GM23338 (cell line): Measurements from ENCODE around the gene SIGLEC15. TPM values are rescaled to one million over a fixed set of nuclear protein-coding genes. Genes with fewer than 3 reads are reported as not detected.
A peak's percentile ranks its signal among the peaks of the same experiment; 100 is the strongest.

ENCODE experiments used
- ATAC-seq: fragments of 200-7000 bp; cut with Tn5 transposase; 3 replicates; pipeline ENCODE4 v1.9.1; 2020
- DNase-seq: peaks from one replicate; pipeline ENCODE4 v3.0.0-alpha.2; 2015; ENCODE audit warnings: low spot score
- H2AFZ ChIP-seq: fragments of 200-600 bp; sonication (generic); 2 replicates; pipeline ENCODE4 v1.8.0; 2016; ENCODE audit warnings: antibody characterized with exemption, mild to moderate bottlenecking, moderate library complexity
- H3F3A ChIP-seq: fragments of 200-600 bp; sonication (generic); replicated peaks from 2 replicates; pipeline ENCODE4 v1.8.0; 2017; ENCODE audit warnings: antibody characterized with exemption, mixed run types, low read depth
- H3K27ac ChIP-seq: fragments of 200-600 bp; sonication (generic); 2 replicates; pipeline ENCODE4 v1.6.1; 2016; ENCODE audit warnings: low read depth
- H3K27me3 ChIP-seq: fragments of 200-600 bp; sonication (generic); 2 replicates; pipeline ENCODE4 v1.8.0; 2016; ENCODE audit warnings: mild to moderate bottlenecking, mixed run types, moderate library complexity; ENCODE audit not compliant: insufficient read depth
- H3K36me3 ChIP-seq: fragments of 200-600 bp; sonication (generic); 2 replicates; pipeline ENCODE4 v1.8.0; 2016; ENCODE audit warnings: mild to moderate bottlenecking; ENCODE audit not compliant: insufficient read depth
- H3K4me1 ChIP-seq: fragments of 200-600 bp; sonication (generic); 2 replicates; pipeline ENCODE4 v1.8.0; 2016; ENCODE audit warnings: mild to moderate bottlenecking, moderate library complexity; ENCODE audit not compliant: insufficient read depth
- H3K4me2 ChIP-seq: fragments of 200-600 bp; sonication (generic); 2 replicates; pipeline ENCODE4 v1.7.1; 2017; ENCODE audit warnings: mixed run types
- H3K4me3 ChIP-seq: fragments of 200-600 bp; sonication (generic); 2 replicates; pipeline ENCODE4 v1.6.1; 2016; ENCODE audit warnings: mixed run types
- H3K79me2 ChIP-seq: fragments of 200-600 bp; sonication (generic); replicated peaks from 2 replicates; pipeline ENCODE4 v1.8.0; 2017; ENCODE audit warnings: mild to moderate bottlenecking; ENCODE audit not compliant: insufficient read depth
- H3K9me2 ChIP-seq: fragments of 200-600 bp; sonication (generic); 2 replicates; pipeline ENCODE4 v1.8.0; 2017; ENCODE audit not compliant: insufficient read depth
- H4K20me1 ChIP-seq: fragments of 200-600 bp; sonication (generic); replicated peaks from 2 replicates; pipeline ENCODE4 v1.8.0; 2017; ENCODE audit warnings: mild to moderate bottlenecking; ENCODE audit not compliant: insufficient read depth
- H3K27ac Mint-ChIP-seq: 2 replicates; pipeline ENCODE4 v1.8.0; 2020; ENCODE audit warnings: inconsistent platforms, mild to moderate bottlenecking, moderate library complexity, mixed read lengths
- H3K27me3 Mint-ChIP-seq: 3 replicates; pipeline ENCODE4 v1.8.0; 2022; ENCODE audit warnings: low read depth, mild to moderate bottlenecking, moderate library complexity, mixed read lengths, inconsistent platforms; ENCODE audit not compliant: insufficient read depth, poor library complexity
- H3K36me3 Mint-ChIP-seq: 3 replicates; pipeline ENCODE4 v1.8.0; 2021; ENCODE audit warnings: low read depth, mild to moderate bottlenecking, inconsistent platforms, moderate library complexity, mixed read lengths
- H3K4me1 Mint-ChIP-seq: 3 replicates; pipeline ENCODE4 v1.8.0; 2020; ENCODE audit warnings: mild to moderate bottlenecking, inconsistent platforms, mixed read lengths
- H3K4me3 Mint-ChIP-seq: 3 replicates; pipeline ENCODE4 v1.8.0; 2021; ENCODE audit warnings: moderate library complexity, mild to moderate bottlenecking, inconsistent platforms, mixed read lengths
- H3K9me3 Mint-ChIP-seq: 3 replicates; pipeline ENCODE4 v1.8.0; 2020; ENCODE audit warnings: moderate library complexity, mild to moderate bottlenecking, inconsistent platforms, mixed read lengths
- CREB1 ChIP-seq: fragments of 250-450 bp; sonication (Bioruptor Pico); IDR thresholded peaks from 2 replicates; pipeline ENCODE4 v1.5.0; 2020; ENCODE audit warnings: low read depth, mild to moderate bottlenecking, moderate library complexity
- EZH2 ChIP-seq: fragments of 200-600 bp; sonication (generic); IDR thresholded peaks from one replicate; pipeline ENCODE4 v1.8.0; 2017; ENCODE audit warnings: antibody characterized with exemption, mild to moderate bottlenecking, low read depth; ENCODE audit not compliant: unreplicated experiment
- EZH2phosphoT487 ChIP-seq: fragments of 200-600 bp; sonication (generic); IDR thresholded peaks from one replicate; pipeline ENCODE4 v1.8.1; 2018; ENCODE audit warnings: antibody characterized with exemption; ENCODE audit not compliant: unreplicated experiment
- JUNB ChIP-seq: IDR thresholded peaks from one replicate; pipeline ENCODE4 v1.6.1; 2016; ENCODE audit warnings: antibody characterized with exemption; ENCODE audit not compliant: unreplicated experiment
- NANOG ChIP-seq: IDR thresholded peaks from 2 replicates; pipeline ENCODE4 v1.6.1; 2016; ENCODE audit warnings: antibody characterized with exemption, borderline replicate concordance
- POLR2AphosphoS5 ChIP-seq: IDR thresholded peaks from 2 replicates; pipeline ENCODE4 v1.6.1; 2016; ENCODE audit warnings: antibody characterized with exemption, low read depth
- STAT1 ChIP-seq: IDR thresholded peaks from one replicate; pipeline ENCODE4 v1.6.1; 2016; ENCODE audit warnings: antibody characterized with exemption; ENCODE audit not compliant: unreplicated experiment
- ZNF114 ChIP-seq: fragments of 250-450 bp; sonication (Bioruptor Pico); IDR thresholded peaks from 2 replicates; pipeline ENCODE4 v1.5.0; 2020; ENCODE audit warnings: mild to moderate bottlenecking, moderate library complexity
- ZNF331 ChIP-seq: fragments of 250-450 bp; sonication (Bioruptor Pico); IDR thresholded peaks from 2 replicates; pipeline ENCODE4 v1.5.0; 2020; ENCODE audit warnings: low read depth, mild to moderate bottlenecking, moderate library complexity
- polyA plus RNA-seq: library from polyadenylated mRNA; unstranded; fragments of >200 nt; fragmentation: Nextera tagmentation; extraction: Ambion mirVana; gene quantifications from 2 replicates; pipeline ENCODE4 v1.2.1, GENCODE V29; 2016
- total RNA-seq: library from RNA; depleted of rRNA; stranded (reverse); fragments of >200 nt; shearing (Covaris generic); gene quantifications from 2 replicates; pipeline ENCODE4 v1.2.3, GENCODE V29; 2014
- TF ChIP-seq, protein P1 (sequence below): IDR thresholded peaks from 2 replicates; pipeline ENCODE4 v1.6.1; 2016; ENCODE audit warnings: antibody characterized with exemption
- TF ChIP-seq, protein P2 (sequence below), 2 experiments: fragments of 200-600 bp in 1 of 2; sonication (generic) in 1 of 2; conservative IDR thresholded peaks; 2 replicates each; pipeline versions ENCODE4 v1.5.1 to v1.6.1; 2016 to 2017; ENCODE audit warnings: antibody characterized with exemption in 2 of 2, low read depth in 2 of 2, mild to moderate bottlenecking in 2 of 2, moderate library complexity in 1 of 2
- TF ChIP-seq, protein P3 (sequence below): IDR thresholded peaks from one replicate; pipeline ENCODE4 v1.6.1; 2018; ENCODE audit warnings: antibody characterized with exemption; ENCODE audit not compliant: unreplicated experiment

Gene SIGLEC15
- total and polyA plus RNA-seq, 2 experiments from 2014 or later: 0.29 TPM; not detected in 1

DNA sequence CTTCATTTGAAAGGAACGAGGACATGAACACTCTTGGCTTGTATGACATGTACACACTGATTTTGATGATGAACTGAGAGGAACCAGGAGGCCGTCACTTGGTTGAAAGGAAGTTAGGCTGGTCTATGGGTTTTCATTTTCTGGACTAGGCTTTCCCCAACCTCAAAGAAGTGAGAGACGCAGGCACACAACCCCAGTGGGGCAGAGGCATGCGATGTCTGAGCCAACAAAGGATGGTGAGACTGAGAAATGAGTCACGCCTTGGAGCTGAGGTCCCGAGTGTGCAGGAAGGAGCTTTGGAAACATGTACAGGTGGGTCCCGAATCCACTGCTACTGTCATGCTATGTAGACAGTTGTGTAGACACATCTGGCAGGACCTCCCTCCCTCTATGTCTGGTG lies 24.1 kb downstream of the SIGLEC15 start (continued):
- TF ChIP-seq ZNF114 (CRISPR knock-in tag) (no peak), POLR2AphosphoS5 (no peak), ZNF331 (CRISPR knock-in tag) (no peak)

DNA sequence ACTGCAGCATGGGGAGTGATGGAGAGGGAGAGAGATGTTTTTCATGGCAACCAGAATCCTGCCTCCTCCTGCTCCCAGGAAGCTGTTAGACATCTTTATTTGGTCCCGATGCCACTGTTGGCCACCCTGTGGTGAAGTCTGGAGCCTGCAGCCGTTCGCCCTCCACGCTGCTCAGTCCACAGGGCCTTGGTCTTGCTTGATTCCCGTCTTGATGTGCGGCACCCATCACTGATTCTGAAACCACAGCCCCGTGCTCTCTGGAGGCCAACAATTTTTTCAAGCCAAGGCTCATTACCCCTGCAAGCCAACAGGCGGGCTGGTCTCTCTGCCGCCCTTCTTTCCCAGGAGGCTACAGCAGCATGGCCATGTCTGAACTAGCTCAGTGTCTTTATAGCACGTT lies 24.5 kb downstream of the SIGLEC15 start:
- Histone ChIP-seq H4K20me1 (no peaks in the 10 kb centered on the region), H3K27ac (no peak overlapping the region), H3K4me1 (no peaks in the 10 kb centered on the region), H3K4me2 (no peak overlapping the region), H3K79me2 (no peaks in the 10 kb centered on the region), H3K4me3 (no peak overlapping the region), H3K9me2 (no peaks in the 10 kb centered on the region), H2AFZ (no peak overlapping the region), H3K27me3 (no peaks in the 10 kb centered on the region), H3K36me3 (0 out of 2 replicates have a peak, but pooled peaks cover 3% of the 10 kb centered on the region), H3F3A (no peaks in the 10 kb centered on the region)
- Mint-ChIP-seq H3K4me1 (peaks cover 3% of the 10 kb centered on the region; the same call in 1 of the 3 replicates), H3K27ac (peak overlapping the region; percentile 63; the same call in 1 of the 2 replicates), H3K27me3 (peaks cover 8% of the 10 kb centered on the region), H3K36me3 (peaks cover 4% of the 10 kb centered on the region; the same call in 1 of the 3 replicates), H3K4me3 (no peak overlapping the region), H3K9me3 (no peaks in the 10 kb centered on the region)
- ATAC-seq (peak; percentile 94), DNase-seq (peak; percentile 75)
- TF ChIP-seq EZH2phosphoT487: no peak
- TF ChIP-seq, protein P1, sequence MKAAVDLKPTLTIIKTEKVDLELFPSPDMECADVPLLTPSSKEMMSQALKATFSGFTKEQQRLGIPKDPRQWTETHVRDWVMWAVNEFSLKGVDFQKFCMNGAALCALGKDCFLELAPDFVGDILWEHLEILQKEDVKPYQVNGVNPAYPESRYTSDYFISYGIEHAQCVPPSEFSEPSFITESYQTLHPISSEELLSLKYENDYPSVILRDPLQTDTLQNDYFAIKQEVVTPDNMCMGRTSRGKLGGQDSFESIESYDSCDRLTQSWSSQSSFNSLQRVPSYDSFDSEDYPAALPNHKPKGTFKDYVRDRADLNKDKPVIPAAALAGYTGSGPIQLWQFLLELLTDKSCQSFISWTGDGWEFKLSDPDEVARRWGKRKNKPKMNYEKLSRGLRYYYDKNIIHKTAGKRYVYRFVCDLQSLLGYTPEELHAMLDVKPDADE: no peak
- TF ChIP-seq, protein P2, sequence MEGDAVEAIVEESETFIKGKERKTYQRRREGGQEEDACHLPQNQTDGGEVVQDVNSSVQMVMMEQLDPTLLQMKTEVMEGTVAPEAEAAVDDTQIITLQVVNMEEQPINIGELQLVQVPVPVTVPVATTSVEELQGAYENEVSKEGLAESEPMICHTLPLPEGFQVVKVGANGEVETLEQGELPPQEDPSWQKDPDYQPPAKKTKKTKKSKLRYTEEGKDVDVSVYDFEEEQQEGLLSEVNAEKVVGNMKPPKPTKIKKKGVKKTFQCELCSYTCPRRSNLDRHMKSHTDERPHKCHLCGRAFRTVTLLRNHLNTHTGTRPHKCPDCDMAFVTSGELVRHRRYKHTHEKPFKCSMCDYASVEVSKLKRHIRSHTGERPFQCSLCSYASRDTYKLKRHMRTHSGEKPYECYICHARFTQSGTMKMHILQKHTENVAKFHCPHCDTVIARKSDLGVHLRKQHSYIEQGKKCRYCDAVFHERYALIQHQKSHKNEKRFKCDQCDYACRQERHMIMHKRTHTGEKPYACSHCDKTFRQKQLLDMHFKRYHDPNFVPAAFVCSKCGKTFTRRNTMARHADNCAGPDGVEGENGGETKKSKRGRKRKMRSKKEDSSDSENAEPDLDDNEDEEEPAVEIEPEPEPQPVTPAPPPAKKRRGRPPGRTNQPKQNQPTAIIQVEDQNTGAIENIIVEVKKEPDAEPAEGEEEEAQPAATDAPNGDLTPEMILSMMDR (conservative IDR thresholded peaks at IDR 0.05; ENCODE audit: low read depth in 2 of 2): peak; percentile 48 to 65

DNA sequence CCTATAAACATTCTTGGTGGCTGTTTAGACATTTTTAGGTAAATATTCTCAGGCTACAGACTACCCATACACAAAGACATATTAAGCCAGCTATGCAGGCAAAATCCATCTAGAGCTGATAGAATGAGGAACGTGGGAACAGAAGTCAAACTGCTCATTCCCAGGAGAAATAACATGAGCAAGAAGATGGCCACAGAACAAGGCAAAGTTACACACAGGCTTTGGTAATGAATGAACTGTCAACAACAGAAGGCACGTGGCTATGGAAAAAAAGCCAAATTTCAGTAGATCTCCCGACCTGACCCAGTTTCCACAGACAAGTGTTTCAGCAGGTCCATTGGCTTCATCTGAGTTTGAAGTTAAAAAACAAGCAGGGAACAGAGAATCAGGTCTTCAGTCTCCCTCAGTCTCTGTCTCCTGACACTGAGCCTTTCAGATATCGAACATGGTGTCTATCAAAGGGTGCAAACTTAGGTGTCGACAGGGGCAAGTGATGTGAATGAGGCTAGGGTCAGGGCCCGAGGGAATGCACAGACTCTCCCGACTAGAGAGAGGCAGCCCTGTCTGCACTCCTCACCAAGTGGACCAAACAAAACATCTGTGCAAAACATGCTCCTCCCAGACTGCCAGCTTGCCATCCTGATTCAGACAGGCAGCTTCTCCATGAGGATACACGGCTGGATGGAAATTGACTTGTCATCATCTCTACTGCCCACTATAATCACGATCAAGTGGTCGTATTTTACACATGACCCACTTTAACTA lies 25.9 kb downstream of the SIGLEC15 start:
- Mint-ChIP-seq H3K4me3 (no peak overlapping the region), H3K36me3 (peaks cover 14% of the 10 kb centered on the region; the same call in 2 of the 3 replicates), H3K4me1 (peaks cover 3% of the 10 kb centered on the region; the same call in 1 of the 3 replicates), H3K27ac (no peak overlapping the region), H3K9me3 (no peaks in the 10 kb centered on the region), H3K27me3 (peaks cover 8% of the 10 kb centered on the region)
- H3K36me3 ChIP-seq: 0 out of 2 replicates have a peak, but pooled peaks cover 3% of the 10 kb centered on the region
- DNase-seq (no peak), ATAC-seq (no peak)
- H4K20me1 ChIP-seq: no peaks in the 10 kb centered on the region
- H3K4me2 ChIP-seq: no peak overlapping the region
- H3K4me1 ChIP-seq: no peaks in the 10 kb centered on the region
- H2AFZ ChIP-seq: no peak overlapping the region
- no peaks in the 10 kb centered on the region for H3K79me2 ChIP-seq
- H3F3A ChIP-seq: no peaks in the 10 kb centered on the region
- H3K4me3 ChIP-seq: no peak overlapping the region
- no peaks in the 10 kb centered on the region for H3K9me2 ChIP-seq
- H3K27ac ChIP-seq: no peak overlapping the region
- no peaks in the 10 kb centered on the region for H3K27me3 ChIP-seq
- TF ChIP-seq, protein P3, sequence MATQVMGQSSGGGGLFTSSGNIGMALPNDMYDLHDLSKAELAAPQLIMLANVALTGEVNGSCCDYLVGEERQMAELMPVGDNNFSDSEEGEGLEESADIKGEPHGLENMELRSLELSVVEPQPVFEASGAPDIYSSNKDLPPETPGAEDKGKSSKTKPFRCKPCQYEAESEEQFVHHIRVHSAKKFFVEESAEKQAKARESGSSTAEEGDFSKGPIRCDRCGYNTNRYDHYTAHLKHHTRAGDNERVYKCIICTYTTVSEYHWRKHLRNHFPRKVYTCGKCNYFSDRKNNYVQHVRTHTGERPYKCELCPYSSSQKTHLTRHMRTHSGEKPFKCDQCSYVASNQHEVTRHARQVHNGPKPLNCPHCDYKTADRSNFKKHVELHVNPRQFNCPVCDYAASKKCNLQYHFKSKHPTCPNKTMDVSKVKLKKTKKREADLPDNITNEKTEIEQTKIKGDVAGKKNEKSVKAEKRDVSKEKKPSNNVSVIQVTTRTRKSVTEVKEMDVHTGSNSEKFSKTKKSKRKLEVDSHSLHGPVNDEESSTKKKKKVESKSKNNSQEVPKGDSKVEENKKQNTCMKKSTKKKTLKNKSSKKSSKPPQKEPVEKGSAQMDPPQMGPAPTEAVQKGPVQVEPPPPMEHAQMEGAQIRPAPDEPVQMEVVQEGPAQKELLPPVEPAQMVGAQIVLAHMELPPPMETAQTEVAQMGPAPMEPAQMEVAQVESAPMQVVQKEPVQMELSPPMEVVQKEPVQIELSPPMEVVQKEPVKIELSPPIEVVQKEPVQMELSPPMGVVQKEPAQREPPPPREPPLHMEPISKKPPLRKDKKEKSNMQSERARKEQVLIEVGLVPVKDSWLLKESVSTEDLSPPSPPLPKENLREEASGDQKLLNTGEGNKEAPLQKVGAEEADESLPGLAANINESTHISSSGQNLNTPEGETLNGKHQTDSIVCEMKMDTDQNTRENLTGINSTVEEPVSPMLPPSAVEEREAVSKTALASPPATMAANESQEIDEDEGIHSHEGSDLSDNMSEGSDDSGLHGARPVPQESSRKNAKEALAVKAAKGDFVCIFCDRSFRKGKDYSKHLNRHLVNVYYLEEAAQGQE: no peak
- TF ChIP-seq EZH2phosphoT487 (no peak), NANOG (no peak), JUNB (no peak), EZH2 (no peak), STAT1 (no peak), CREB1 (no peak), ZNF114 (CRISPR knock-in tag) (no peak)
- TF ChIP-seq, protein P1: no peak
